Measurements from ENCODE around the gene SIDT1.

DNA sequence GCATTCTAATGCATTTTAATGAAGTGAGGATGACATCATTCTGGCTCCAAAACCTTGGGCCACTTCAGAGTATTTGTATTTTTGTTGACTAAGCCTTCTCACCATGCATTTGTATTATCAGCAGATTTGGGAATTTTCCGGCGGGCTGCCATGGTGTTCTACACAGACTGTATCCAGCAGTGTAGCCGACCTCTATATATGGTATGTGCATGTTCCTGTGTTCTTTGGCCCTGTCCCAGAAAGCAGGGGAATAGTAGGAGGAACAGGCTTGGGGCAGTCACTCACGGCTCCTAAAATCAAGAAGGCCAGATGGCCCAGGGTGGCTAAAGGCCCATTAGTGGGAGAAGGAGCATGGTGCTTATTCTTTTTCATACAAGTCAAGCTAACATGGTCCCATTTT, 83.6 kb downstream of the SIDT1 start:
- no peak for TF ChIP-seq POLR2A (IDR thresholded peaks at IDR 0.05)
- TF ChIP-seq, protein P1, sequence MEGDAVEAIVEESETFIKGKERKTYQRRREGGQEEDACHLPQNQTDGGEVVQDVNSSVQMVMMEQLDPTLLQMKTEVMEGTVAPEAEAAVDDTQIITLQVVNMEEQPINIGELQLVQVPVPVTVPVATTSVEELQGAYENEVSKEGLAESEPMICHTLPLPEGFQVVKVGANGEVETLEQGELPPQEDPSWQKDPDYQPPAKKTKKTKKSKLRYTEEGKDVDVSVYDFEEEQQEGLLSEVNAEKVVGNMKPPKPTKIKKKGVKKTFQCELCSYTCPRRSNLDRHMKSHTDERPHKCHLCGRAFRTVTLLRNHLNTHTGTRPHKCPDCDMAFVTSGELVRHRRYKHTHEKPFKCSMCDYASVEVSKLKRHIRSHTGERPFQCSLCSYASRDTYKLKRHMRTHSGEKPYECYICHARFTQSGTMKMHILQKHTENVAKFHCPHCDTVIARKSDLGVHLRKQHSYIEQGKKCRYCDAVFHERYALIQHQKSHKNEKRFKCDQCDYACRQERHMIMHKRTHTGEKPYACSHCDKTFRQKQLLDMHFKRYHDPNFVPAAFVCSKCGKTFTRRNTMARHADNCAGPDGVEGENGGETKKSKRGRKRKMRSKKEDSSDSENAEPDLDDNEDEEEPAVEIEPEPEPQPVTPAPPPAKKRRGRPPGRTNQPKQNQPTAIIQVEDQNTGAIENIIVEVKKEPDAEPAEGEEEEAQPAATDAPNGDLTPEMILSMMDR (IDR thresholded peaks at IDR 0.05), result no peak

Measured in heart left ventricle (tissue), 13 donors.